Pancreas (tissue), 10 donors: ENCODE measurements around the gene GRIK3. TPM values are rescaled to one million over a fixed set of nuclear protein-coding genes. Genes with fewer than 3 reads are reported as not detected.

Experiments used
- ATAC-seq, 4 donors: fragments of 200-7000 bp; cut with Tn5 transposase; one replicate each; pipeline versions ENCODE4 v1.8.0 to v1.9.1; 2020; ENCODE audit warnings: mild to moderate bottlenecking in 4 of 4, moderate library complexity in 4 of 4
- DNase-seq, 6 donors: peaks; one replicate each; pipeline ENCODE4 v3.0.0-alpha.2; 2020
- FAIRE-seq: peaks from 2 replicates; lab custom pipeline; 2012; peaks lifted over from hg19 to GRCh38; lab: Jason Lieb, UNC
- H3K27ac ChIP-seq, 4 donors: fragments of 200-600 bp; sonication (generic); 1 replicate in 3 of 4; 2 replicates in 1 of 4; pipeline versions ENCODE4 v1.5.0 to v1.8.0; 2020
- H3K27me3 ChIP-seq, 4 donors: fragments of 200-600 bp; one replicate each; pipeline ENCODE4 v1.8.0; 2021
- H3K36me3 ChIP-seq, 3 donors: fragments of 200-600 bp; sonication (generic) in 1 of 3; one replicate each; pipeline versions ENCODE4 v1.5.0 to v1.8.0; 2020 to 2021
- H3K4me1 ChIP-seq, 3 donors: fragments of 200-600 bp; one replicate each; pipeline ENCODE4 v1.8.0; 2021
- H3K4me3 ChIP-seq, 4 donors: fragments of 200-600 bp; sonication (generic) in 2 of 4; one replicate each; pipeline versions ENCODE4 v1.5.0 to v1.8.0; 2020 to 2021
- H3K9me3 ChIP-seq, 4 donors: fragments of 200-600 bp; one replicate each; pipeline ENCODE4 v1.8.0; 2021
- WGBS, 2 donors: extraction: QIAGEN DNeasy Blood & Tissue Kit; methylation state at CpG; one replicate each; pipeline ENCODE4 v1.1.7; 2013; 5-methylcytosine and 5-hydroxymethylcytosine counted together
- intact Hi-C, 3 donors: fragments of 100-400 bp; cut with DNase I; formaldehyde crosslinking; loops; one replicate each; pipeline versions ENCODE4 v1.11.1 to v1.14.2; 2022
- polyA plus RNA-seq, 2 donors: library from polyadenylated mRNA; stranded (reverse); fragments of 200-250 nt; gene quantifications; one replicate each; pipeline ENCODE4 v1.2.3, GENCODE V29; 2013
- total RNA-seq, 6 donors: library from RNA; stranded (reverse); fragmentation: NEBNext Ultra II Directional in 4 of 6; extraction: Animal tissue kit (Norgen Biotek cat#: 25700) in 4 of 6; gene quantifications; one replicate each; pipeline versions ENCODE4 v1.2.1 to v1.2.4, GENCODE V29; 2021 to 2023
- TF ChIP-seq, protein P1 (sequence below), 4 donors: fragments of 200-600 bp; sonication (generic) in 3 of 4; IDR thresholded peaks; one replicate each; pipeline versions ENCODE4 v1.5.0 to v1.8.0; 2021; ENCODE audit warnings: antibody characterized with exemption in 4 of 4
- donor health status: healthy with polysubstance abuse.
- donor health status: DM: no; HTN: no; CAD: no; lungs with moderate emphysema.
- donor health status: DM: no; HTN: no; CAD: no.
- donor health status: control.
- donor health status: control.
- donor health status: Bipolar disorder and iron deficiency.
- donor health status: DM: yes; HTN: yes; CAD: no.
- donor health status: DM: no; HTN: no; CAD: no.
- donor health status: DM: no; HTN: no; CAD: no.
- donor health status: DM: yes; HTN: yes; CAD: no.

The GRIK3 gene
- total and polyA plus RNA-seq, 8 donors: 0.08 to 0.47 (median 0.23) TPM

DNA sequence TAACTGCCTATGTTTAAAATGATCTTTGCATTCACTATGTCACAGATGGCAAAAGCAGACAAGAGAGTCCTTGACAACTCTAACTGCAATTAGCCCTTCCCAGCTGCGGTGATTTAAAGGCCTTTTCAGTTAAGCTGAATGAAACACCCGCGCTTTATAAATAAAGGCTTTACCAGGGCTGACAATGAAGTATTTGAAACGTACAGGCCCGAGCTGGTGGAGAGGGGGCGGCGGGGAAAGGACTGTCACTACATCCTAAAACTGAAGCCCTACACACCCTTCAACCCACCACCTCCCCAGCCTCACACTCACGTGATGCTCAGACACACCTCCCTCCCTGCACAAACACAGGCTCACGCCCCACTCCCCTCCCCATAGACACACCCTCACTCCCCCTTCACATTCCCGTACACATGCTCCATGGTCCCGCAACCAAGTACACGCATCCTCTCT, 45.5 kb downstream of the GRIK3 start:
- H3K27ac ChIP-seq: no peak overlapping the region
- DNase-seq (no peak), ATAC-seq (no peak), FAIRE-seq (no peak)
- H3K36me3 ChIP-seq: no peaks in the 10 kb centered on the region
- TF ChIP-seq, protein P1, sequence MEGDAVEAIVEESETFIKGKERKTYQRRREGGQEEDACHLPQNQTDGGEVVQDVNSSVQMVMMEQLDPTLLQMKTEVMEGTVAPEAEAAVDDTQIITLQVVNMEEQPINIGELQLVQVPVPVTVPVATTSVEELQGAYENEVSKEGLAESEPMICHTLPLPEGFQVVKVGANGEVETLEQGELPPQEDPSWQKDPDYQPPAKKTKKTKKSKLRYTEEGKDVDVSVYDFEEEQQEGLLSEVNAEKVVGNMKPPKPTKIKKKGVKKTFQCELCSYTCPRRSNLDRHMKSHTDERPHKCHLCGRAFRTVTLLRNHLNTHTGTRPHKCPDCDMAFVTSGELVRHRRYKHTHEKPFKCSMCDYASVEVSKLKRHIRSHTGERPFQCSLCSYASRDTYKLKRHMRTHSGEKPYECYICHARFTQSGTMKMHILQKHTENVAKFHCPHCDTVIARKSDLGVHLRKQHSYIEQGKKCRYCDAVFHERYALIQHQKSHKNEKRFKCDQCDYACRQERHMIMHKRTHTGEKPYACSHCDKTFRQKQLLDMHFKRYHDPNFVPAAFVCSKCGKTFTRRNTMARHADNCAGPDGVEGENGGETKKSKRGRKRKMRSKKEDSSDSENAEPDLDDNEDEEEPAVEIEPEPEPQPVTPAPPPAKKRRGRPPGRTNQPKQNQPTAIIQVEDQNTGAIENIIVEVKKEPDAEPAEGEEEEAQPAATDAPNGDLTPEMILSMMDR (IDR thresholded peaks at IDR 0.05): no peak
- intact Hi-C loops: no loop called here
- H3K4me1 ChIP-seq: no peaks in the 10 kb centered on the region
- no peaks in the 10 kb centered on the region for H3K9me3 ChIP-seq
- no peaks in the 10 kb centered on the region for H3K27me3 ChIP-seq
- H3K4me3 ChIP-seq: no peak overlapping the region
- WGBS, 2 donors: 48 to 55% methylated on average over 12 of the region's 12 CpGs

DNA sequence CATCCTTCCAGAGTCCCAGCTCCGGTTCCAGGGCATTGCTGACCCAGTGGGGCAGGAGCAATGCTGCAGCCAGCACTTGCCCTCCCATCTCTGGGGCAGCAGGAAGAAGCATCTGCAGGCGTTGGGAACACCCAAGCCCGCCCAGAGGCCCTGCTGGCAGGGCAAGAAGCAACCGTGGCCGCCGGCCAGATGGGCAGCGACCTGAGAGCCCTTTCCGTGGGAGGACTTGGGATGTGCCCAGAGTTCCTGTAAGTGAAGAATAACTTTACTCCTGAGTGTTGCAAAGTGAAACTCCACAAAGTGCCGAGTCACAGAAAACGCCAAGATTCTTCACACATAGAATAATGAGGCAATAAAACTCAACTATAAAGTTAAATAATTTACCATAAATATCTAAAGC, 46.0 kb downstream of the GRIK3 start:
- H3K27me3 ChIP-seq: no peaks in the 10 kb centered on the region
- H3K9me3 ChIP-seq: no peaks in the 10 kb centered on the region
- FAIRE-seq: no peak
- no peak for DNase-seq
- TF ChIP-seq, protein P1 (IDR thresholded peaks at IDR 0.05): no peak
- intact Hi-C loops: no loop called here
- H3K36me3 ChIP-seq: no peaks in the 10 kb centered on the region
- no peak for ATAC-seq
- no peak overlapping the region for H3K27ac ChIP-seq
- WGBS, 2 donors: 56 to 59% methylated on average over 10 of the region's 10 CpGs
- H3K4me1 ChIP-seq: no peaks in the 10 kb centered on the region
- no peak overlapping the region for H3K4me3 ChIP-seq

DNA sequence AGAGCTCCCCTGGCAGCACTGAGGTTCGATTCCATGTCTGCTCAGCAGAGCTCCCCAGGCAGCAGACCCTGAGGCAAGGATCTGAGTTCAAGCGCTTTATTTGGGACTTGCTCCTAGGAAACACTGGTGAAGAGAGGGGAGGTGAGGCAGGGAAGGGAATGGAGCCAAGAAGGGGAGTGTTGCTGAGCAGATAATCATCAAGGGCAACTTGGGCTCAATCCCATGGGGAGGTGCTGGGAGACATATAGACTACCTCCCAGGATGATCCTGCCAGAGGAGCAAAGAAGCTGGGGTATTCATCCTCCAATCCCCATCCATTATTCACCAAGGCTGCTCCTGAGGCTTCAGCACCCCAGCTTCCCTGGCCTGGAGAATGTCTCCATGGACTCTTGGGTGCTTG, 47.0 kb downstream of the GRIK3 start:
- Histone ChIP-seq H3K36me3 (no peaks in the 10 kb centered on the region), H3K9me3 (no peaks in the 10 kb centered on the region), H3K27me3 (no peaks in the 10 kb centered on the region), H3K27ac (no peak overlapping the region), H3K4me3 (no peak overlapping the region), H3K4me1 (no peaks in the 10 kb centered on the region)
- TF ChIP-seq, protein P1 (IDR thresholded peaks at IDR 0.05): no peak
- ATAC-seq: no peak
- intact Hi-C loops: no loop called here
- no peak for DNase-seq
- no peak for FAIRE-seq
- WGBS, 2 donors: 54 to 61% methylated on average over 2 of the region's 2 CpGs

DNA sequence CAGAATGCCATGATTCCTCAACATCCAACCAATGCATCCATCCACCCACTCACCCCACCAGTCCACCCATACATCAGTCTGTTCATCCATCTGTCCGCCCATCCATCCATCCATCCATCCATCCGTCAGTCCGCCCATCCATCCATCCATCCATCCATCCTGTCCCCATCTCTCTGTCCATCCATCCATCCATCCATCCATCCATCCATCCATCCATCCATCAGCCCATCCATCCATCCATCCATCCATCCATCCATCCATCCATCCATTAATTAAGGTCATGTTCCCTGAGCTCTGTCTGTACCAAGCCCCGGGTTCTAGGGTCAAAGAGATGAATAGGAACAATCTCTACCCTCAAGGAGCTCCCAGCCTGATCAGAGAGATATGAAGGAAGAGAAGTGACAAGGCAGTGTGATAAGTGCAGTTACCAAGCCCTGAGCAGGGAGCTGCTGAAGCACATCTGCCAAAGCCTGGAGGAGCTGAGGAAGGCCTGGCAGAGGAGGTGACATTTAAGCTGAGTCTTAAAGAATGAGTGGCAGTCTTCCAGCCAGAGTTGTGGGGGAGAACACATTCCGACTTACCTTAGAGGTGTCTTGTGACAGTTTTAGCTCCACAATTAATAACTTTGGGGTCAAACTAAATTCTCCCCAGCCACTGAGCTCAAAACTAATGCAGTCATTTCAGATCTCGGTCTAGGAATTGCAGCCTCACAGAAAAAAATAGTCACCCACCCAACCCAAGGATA, 47.9 kb downstream of the GRIK3 start:
- H3K36me3 ChIP-seq: no peaks in the 10 kb centered on the region
- DNase-seq (no peak), ATAC-seq (no peak), FAIRE-seq (no peak)
- intact Hi-C loops: no loop called here
- no peaks in the 10 kb centered on the region for H3K4me1 ChIP-seq
- no peak overlapping the region for H3K27ac ChIP-seq
- 56 to 68% methylated on average over 6 of the region's 6 CpGs for WGBS, 2 donors
- no peaks in the 10 kb centered on the region for H3K9me3 ChIP-seq
- no peaks in the 10 kb centered on the region for H3K27me3 ChIP-seq
- H3K4me3 ChIP-seq: no peak overlapping the region
- TF ChIP-seq, protein P1 (IDR thresholded peaks at IDR 0.05): no peak

DNA sequence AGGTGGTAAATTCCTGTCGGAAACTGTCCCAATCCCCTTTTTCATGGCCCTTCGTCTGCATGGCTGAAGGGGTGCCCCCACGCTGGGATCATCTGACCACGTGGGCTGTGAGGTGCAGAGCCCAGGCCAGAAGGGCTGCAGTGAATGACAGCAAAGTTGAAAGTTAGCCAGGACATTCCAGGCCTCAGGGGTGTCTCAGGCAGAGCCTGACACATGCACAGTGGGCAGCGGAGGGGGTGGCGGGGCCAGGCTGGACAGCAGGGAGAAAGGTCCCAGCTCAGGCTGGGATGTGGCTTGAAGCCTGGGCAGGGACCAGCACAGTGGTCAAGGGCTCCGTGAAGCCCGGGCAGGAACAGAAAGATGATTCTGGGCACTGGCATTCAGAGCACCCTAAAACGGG, 49.6 kb downstream of the GRIK3 start:
- Histone ChIP-seq H3K27me3 (peaks cover 0 to 3% (median 0%) of the 10 kb centered on the region in 4 donors), H3K4me1 (no peaks in the 10 kb centered on the region), H3K4me3 (no peak overlapping the region), H3K27ac (no peak overlapping the region), H3K36me3 (no peaks in the 10 kb centered on the region), H3K9me3 (no peaks in the 10 kb centered on the region)
- TF ChIP-seq, protein P1 (IDR thresholded peaks at IDR 0.05): no peak
- ATAC-seq (no peak), DNase-seq (no peak), FAIRE-seq (no peak)
- 49 to 60% methylated on average over 9 of the region's 9 CpGs for WGBS, 2 donors
- intact Hi-C loops: no loop called here
